ENCODE data around the gene EFCAB8. TPM values are rescaled to one million over a fixed set of nuclear protein-coding genes. Genes with fewer than 3 reads are reported as not detected.

EFCAB8 gene
- total and polyA plus RNA-seq, 2 donors from 2014 or later: 0.13 TPM; not detected in 1

DNA sequence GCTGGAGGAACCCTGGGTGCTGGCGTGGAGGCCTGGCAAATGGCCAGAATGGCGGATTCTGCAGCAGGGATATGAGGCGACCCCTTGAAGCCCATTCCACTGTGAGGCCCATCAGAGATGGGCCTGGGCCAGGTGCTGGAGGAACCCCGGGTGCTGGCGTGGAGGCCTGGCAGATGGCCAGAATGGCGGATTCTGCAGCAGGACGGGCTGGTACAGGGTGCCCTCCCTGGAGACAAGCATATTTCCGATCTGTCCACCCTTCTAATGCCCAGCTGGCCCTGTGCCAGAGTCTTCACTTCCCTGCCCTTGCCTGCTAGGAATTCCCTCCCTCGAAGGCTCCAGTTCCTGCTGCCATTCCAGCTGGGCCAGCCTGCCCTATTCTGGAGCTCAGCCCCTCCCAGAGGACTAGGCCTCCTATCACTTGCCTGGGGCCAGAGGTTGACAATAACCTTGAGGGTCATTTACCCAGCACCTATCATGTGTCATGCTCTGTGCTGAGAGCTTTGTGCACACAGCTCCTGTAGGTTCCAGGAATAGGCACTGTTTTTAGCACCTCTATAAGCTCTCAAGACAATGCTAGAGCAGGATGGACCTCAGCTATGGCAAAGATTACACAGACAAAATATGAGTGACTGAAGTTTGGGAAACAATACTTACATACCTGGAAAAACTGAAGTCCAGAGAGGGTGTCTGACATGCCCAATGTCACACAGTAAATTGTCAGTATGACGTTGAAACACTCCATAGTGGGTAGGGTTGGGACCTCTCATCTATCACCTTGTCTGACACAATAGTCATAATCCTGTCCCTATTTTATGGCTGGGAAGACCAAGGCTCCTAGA is 124.1 kb downstream of the EFCAB8 start:
- H3K9me3 ChIP-seq (ENCODE audit: control insufficient read depth in 2 of 3, insufficient read depth in 1 of 3, low read length in 3 of 3): no peaks in the 10 kb centered on the region
- H3K27me3 ChIP-seq (ENCODE audit: control insufficient read depth, insufficient read depth, low read length): no peaks in the 10 kb centered on the region
- H3K9ac ChIP-seq (ENCODE audit: low read length in 3 of 3): no peak overlapping the region
- no peak overlapping the region for H3K4me3 ChIP-seq (ENCODE audit: low read length in 3 of 3)
- TF ChIP-seq, protein P1, sequence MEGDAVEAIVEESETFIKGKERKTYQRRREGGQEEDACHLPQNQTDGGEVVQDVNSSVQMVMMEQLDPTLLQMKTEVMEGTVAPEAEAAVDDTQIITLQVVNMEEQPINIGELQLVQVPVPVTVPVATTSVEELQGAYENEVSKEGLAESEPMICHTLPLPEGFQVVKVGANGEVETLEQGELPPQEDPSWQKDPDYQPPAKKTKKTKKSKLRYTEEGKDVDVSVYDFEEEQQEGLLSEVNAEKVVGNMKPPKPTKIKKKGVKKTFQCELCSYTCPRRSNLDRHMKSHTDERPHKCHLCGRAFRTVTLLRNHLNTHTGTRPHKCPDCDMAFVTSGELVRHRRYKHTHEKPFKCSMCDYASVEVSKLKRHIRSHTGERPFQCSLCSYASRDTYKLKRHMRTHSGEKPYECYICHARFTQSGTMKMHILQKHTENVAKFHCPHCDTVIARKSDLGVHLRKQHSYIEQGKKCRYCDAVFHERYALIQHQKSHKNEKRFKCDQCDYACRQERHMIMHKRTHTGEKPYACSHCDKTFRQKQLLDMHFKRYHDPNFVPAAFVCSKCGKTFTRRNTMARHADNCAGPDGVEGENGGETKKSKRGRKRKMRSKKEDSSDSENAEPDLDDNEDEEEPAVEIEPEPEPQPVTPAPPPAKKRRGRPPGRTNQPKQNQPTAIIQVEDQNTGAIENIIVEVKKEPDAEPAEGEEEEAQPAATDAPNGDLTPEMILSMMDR (IDR thresholded peaks at IDR 0.05; ENCODE audit: borderline replicate concordance, extremely low read depth, insufficient read depth): no peak
- no peaks in the 10 kb centered on the region for H3K4me1 ChIP-seq (ENCODE audit: control insufficient read depth in 2 of 3, insufficient read depth in 2 of 3, low read depth in 1 of 3, low read length in 3 of 3)
- intact Hi-C loops (cut with DNase I): no loop called here
- FAIRE-seq: no peak
- DNase-seq: peak in 4 of 5 donors; percentile 59 to 73 (median 63)
- H3K27ac ChIP-seq (ENCODE audit: low read depth in 2 of 2, low read length in 2 of 2): no peak overlapping the region
- no peaks in the 10 kb centered on the region for H3K36me3 ChIP-seq (ENCODE audit: control insufficient read depth in 2 of 3, insufficient read depth in 3 of 3, low read length in 3 of 3)

DNA sequence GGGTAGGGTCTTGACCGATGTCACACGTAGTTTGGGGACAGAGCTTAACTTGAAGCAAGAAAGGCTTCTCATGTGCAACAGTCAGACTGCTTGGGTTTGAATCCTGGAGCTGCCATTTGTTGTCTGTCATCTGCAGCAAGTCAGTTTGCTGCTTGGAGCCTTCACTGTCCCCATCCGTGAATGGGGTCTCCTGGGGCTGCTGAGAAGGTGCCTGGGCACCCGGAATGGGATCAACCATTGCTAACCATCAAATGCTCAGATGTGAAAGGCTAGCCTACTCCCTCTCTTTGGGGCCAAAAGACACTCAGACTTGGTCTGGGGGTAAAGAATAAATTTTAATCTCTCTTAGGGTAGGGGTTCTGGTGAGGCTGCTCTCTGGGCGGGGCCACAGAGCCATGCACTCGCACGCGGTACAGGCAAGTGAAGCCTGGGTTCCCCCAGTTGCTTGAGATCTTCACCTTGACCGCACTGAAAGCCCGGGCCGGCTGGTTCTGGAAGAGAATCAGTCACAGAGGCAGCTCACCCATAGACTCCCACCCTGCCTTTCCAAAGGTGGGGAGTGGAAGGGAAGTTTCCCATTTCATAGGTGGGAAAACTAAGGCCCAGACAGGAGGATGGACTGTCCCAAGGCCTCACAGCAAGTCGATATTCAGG is 124.9 kb downstream of the EFCAB8 start:
- Histone ChIP-seq H3K9me3 (ENCODE audit: control insufficient read depth in 2 of 3, insufficient read depth in 1 of 3, low read length in 3 of 3) (no peaks in the 10 kb centered on the region), H3K4me1 (ENCODE audit: control insufficient read depth in 2 of 3, insufficient read depth in 2 of 3, low read depth in 1 of 3, low read length in 3 of 3) (no peaks in the 10 kb centered on the region), H3K36me3 (ENCODE audit: control insufficient read depth in 2 of 3, insufficient read depth in 3 of 3, low read length in 3 of 3) (no peaks in the 10 kb centered on the region), H3K9ac (ENCODE audit: low read length in 3 of 3) (no peak overlapping the region), H3K4me3 (ENCODE audit: low read length in 3 of 3) (no peak overlapping the region), H3K27ac (ENCODE audit: low read depth in 2 of 2, low read length in 2 of 2) (no peak overlapping the region), H3K27me3 (ENCODE audit: control insufficient read depth, insufficient read depth, low read length) (no peaks in the 10 kb centered on the region)
- FAIRE-seq: no peak
- intact Hi-C loops (cut with DNase I): no loop called here
- TF ChIP-seq, protein P1 (IDR thresholded peaks at IDR 0.05; ENCODE audit: borderline replicate concordance, extremely low read depth, insufficient read depth): no peak
- DNase-seq: no peak

DNA sequence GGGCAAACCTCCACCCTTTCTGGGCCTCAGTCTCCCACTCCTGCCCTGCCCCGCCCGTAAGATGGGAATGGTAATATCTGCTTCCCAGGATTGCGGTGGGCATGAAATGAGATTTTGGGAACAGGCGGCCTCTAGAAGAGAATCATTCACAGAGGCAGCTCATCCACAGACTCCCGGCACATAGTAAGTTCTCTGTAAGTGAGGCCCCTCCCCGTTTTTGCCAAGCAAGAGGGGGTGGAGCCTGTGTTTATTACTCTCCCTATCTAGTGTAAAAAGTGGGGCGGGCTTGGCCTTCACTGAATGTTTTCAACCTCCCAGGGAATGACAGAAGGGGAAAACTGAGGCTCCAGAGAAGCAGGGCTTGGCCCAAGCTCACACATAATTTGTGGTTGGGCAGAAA is 125.5 kb downstream of the EFCAB8 start:
- Histone ChIP-seq H3K4me3 (ENCODE audit: low read length in 3 of 3) (no peak overlapping the region), H3K27ac (ENCODE audit: low read depth in 2 of 2, low read length in 2 of 2) (no peak overlapping the region), H3K9ac (ENCODE audit: low read length in 3 of 3) (no peak overlapping the region), H3K36me3 (ENCODE audit: control insufficient read depth in 2 of 3, insufficient read depth in 3 of 3, low read length in 3 of 3) (no peaks in the 10 kb centered on the region), H3K9me3 (ENCODE audit: control insufficient read depth in 2 of 3, insufficient read depth in 1 of 3, low read length in 3 of 3) (no peaks in the 10 kb centered on the region), H3K4me1 (ENCODE audit: control insufficient read depth in 2 of 3, insufficient read depth in 2 of 3, low read depth in 1 of 3, low read length in 3 of 3) (no peaks in the 10 kb centered on the region), H3K27me3 (ENCODE audit: control insufficient read depth, insufficient read depth, low read length) (no peaks in the 10 kb centered on the region)
- FAIRE-seq (no peak), DNase-seq (no peak)
- TF ChIP-seq, protein P1 (IDR thresholded peaks at IDR 0.05; ENCODE audit: borderline replicate concordance, extremely low read depth, insufficient read depth): no peak
- intact Hi-C loops (cut with DNase I): no loop called here

All from kidney (tissue), 14 donors.